ENCODE measurements around the gene CCDC30.

DNA sequence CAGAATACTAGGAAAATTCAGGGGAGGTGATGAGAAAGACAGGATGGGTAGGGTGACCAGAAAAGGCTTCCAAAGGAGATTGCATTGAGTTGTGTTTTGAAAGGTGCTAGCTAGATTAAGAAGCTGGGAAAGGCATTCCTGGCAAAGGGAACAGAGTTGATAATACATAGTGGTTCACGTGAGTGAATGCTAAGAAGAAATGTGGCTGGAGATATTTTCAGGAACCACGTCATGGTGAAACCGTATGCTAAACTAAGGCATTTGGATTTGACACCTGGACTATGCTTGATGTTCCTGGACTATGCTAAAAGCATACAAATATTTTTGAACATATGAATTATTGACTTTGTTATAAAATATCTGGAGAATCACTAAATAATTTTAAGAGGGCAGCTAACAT lies 14.7 kb downstream of the CCDC30 start:
- TF ChIP-seq EP300 (IDR thresholded peaks at IDR 0.05) (no peak), POLR2A (IDR thresholded peaks at IDR 0.05) (no peak)
